ENCODE measurements around the gene EXOSC3.

DNA sequence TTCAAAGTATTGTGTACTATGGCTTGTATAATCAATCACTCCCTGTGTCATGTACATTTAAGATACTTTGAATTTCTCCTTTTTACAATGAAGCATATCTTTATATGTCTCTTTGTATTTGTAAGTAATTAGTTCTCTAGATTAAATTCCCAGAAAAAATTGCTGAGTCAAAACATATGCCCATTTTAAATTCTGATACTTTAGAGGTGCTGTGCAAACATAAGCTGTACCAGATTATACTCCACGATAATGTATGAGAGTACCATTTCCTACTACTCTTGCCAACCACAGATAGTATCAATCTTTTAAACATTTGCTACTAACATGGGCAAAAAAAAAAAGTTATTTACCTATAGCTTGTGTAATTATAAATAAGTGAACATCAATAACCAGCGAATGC, 34.0 kb upstream of the EXOSC3 start:
- no peak for TF ChIP-seq EZH2 (IDR thresholded peaks at IDR 0.05; ENCODE audit: borderline replicate concordance)
- TF ChIP-seq, protein P1, sequence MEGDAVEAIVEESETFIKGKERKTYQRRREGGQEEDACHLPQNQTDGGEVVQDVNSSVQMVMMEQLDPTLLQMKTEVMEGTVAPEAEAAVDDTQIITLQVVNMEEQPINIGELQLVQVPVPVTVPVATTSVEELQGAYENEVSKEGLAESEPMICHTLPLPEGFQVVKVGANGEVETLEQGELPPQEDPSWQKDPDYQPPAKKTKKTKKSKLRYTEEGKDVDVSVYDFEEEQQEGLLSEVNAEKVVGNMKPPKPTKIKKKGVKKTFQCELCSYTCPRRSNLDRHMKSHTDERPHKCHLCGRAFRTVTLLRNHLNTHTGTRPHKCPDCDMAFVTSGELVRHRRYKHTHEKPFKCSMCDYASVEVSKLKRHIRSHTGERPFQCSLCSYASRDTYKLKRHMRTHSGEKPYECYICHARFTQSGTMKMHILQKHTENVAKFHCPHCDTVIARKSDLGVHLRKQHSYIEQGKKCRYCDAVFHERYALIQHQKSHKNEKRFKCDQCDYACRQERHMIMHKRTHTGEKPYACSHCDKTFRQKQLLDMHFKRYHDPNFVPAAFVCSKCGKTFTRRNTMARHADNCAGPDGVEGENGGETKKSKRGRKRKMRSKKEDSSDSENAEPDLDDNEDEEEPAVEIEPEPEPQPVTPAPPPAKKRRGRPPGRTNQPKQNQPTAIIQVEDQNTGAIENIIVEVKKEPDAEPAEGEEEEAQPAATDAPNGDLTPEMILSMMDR (IDR thresholded peaks at IDR 0.05; ENCODE audit: poor library complexity), result no peak
